Fibroblast of skin of left biceps (primary cell): ENCODE measurements around the gene KIAA1671.

ENCODE experiments used
- DNase-seq, 2 experiments: peaks; one replicate each; pipeline ENCODE4 v3.0.0-alpha.2; 2013; ENCODE audit warnings: low read depth in 2 of 2

Gene KIAA1671

DNA sequence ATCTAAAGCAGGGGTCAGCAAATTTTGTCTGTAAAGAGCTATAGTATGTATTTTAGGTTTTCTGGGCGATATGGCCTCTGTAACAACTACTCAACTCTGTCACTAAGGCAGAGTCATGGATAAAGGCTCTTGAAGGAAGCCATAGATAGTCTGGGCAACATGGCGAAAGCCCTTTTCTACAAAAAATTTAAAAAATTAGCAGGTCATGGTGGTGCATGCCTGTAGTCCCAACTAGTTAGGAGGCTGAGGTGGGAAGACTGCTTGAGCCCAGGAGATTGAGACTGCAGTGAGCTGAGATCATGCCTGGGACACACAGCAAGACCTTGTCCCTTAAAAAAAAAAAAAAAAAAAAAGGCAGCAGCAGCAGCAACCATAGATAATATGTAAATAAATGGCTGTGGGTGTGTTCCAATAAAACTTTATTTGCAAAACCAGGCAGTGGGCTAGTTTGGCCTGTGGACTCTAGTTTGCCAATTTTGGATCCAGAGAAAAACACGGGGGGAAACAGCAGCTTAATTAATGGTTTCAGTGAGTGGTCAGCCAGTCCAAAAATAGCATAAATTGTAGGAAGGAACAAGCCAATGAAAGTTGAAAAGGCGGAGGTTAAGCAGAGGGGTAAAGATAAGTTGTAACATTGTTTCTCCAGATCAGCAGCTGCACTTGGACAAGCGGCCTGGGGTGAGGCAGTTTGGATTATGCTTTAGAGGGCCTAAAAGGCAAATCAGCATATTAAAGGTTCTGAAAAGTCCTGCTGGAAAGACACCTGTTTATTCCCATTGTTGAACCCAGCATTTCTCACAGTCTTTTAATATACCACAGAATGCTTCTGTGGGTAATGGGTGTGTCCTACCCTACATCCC, 62.6 kb downstream of the KIAA1671 start:
- no peak for DNase-seq

DNA sequence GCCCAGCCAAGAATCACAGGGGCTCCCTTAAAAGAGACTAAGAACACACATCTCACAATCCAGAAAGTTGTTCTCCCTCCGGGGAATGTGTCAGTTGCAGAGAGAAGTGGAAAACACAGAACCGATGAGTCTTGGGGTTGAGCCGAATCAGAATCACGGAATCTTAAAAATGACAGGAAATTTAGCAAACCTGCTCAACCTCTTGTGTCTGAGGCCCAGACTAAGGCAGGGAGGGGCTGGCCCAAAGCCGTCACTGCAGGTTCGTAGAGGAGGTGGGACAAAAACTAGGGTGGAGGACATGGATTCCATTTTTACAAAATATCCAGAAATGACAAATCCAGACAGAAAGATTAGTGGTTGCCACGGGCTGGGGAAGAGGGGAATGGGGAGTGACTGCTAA, 63.8 kb downstream of the KIAA1671 start:
- DNase-seq = no peak

DNA sequence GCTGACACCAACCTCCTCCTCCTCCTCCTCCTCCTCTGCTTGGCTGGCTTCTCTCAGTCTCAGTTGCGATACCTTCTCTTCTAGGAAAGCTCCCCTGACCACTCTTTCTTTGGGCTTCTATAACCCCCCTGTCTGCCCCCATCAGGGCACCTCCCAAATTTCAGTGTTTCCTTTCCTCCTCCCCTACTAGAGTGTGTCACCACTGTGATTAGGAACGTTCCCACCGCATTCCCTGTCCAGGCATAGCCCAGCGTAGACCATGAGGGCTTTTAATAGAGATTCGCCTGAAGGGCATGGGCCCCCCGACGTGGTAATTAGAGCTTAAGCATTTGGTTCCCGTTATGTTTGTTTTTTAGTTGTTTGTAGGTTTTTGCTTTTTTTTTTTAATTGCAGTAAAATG, 65.5 kb downstream of the KIAA1671 start:
- no peak for DNase-seq

DNA sequence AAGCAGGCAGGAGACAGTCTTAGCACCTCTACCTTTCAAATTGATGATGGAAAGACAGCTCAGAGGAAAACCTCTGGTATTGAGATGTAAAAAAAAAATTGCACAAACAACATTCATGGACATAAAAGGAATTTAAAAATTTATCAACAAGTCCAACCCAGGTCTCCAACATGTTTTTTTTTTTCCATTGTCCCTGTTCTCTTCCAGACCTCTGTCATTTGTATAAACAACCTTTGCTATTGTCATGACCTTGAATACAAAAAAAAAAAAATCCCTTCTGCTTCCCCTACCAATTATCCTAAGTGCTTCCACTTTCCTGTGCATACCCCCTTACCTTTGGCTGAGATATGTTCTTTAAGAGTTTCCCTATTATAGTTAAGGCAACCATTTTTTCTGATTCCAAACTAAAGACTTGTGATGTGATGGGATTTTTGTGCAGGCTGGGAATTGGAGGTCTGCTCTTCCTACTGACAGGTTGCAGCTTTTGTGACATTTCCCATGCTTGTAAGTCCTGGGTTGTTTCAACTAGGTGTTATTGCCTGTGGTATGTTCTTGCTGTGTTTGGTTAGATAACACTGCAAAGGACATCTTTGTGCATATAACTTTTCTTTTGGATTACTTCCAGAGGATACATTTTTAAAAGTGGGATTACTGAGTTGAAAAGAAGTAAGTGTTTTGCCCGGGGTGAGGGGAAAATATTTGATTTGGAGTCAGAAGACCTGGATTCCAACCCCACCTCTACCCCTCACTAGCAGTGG, 67.1 kb downstream of the KIAA1671 start:
- no peak for DNase-seq

DNA sequence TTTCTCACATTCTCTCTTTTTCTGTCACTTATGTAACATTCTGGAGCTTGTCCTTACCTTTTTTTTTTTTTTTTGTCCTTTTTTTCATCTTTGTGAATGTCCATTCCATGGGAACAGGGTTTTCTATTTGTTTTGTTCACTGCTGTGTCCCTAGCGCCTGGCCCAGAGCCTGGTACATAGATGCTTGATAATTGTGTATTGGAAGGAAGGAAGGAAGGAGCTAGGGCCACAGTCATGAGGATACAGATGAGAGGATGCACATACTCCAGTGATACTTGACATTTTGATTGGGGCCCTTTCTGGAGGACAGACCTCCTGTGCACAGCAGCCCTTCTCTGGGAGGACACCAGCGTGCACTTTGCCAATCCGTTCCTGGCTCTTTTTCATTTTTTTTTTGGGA, 68.9 kb downstream of the KIAA1671 start:
- DNase-seq = no peak

DNA sequence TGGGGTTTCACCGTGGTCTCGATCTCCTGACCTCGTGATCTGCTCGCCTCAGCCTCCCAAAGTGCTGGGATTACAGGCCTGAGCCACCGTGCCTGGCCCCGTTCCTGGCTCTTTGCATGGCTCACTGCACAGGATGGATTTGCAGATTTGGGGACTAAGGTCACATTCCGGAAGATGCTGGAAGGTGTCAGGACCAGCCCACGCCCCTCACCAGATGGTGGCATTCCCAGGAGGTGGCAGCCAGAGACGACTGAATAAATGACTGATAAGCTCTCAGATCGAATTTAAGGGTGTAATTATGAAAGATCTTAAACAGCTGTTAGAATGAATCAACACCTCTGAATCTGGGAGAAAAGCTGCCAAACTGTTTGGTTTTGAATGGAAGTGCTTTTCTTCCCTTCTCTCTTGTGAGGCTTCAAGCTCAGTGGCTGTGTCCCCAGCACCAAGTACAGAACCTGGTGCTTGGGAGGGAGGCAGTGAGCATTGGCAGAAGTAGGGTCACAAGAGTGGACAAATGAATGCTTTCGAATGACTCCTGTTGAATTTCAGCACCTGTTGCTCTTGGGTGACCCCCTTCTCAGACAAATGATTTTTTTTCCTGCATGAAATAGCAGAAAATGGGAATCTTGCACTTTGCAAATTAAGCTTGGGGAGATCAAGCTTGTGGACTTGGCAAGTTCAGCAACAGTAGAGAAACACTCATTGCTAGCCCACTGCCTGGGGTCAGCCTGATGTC, 69.6 kb downstream of the KIAA1671 start:
- no peak for DNase-seq

DNA sequence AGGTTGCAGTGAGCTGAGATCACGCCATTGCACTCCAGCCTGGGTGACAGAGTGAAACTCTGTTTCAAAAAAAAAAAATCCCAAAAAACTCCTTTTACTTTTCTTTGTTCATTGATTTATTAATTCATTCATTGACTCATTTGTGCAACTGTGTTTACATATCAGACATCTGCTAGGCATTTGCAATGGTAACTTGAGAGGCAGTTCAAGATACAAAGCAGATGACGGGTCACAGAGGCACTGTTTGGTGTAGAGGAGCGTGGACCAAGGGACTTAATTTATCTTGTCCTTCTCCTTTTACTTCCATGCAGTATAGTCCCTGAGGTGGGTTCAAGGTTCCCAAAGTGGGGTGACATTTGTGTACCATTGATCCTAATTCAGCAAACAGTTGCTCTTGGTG, 71.4 kb downstream of the KIAA1671 start:
- DNase-seq = no peak

DNA sequence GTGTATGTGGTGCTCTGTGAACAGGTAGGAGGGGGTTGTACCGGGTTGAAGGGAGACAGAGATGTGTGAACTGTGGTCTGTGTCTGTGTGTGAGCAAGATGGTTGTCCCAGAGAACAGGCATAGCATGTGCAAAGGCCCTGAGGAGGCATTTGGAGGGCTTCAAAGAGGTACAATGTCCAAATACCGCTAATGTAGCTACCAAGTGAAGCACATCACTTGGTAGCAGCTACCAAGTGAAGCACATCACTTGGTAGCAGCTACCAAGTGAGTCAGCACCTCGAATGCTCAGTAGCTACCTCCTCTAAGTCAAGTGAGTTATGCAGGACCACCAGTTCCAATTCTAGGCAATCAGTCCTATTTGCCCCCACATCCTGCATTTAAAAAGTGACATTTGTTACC, 72.4 kb downstream of the KIAA1671 start:
- DNase-seq = no peak

DNA sequence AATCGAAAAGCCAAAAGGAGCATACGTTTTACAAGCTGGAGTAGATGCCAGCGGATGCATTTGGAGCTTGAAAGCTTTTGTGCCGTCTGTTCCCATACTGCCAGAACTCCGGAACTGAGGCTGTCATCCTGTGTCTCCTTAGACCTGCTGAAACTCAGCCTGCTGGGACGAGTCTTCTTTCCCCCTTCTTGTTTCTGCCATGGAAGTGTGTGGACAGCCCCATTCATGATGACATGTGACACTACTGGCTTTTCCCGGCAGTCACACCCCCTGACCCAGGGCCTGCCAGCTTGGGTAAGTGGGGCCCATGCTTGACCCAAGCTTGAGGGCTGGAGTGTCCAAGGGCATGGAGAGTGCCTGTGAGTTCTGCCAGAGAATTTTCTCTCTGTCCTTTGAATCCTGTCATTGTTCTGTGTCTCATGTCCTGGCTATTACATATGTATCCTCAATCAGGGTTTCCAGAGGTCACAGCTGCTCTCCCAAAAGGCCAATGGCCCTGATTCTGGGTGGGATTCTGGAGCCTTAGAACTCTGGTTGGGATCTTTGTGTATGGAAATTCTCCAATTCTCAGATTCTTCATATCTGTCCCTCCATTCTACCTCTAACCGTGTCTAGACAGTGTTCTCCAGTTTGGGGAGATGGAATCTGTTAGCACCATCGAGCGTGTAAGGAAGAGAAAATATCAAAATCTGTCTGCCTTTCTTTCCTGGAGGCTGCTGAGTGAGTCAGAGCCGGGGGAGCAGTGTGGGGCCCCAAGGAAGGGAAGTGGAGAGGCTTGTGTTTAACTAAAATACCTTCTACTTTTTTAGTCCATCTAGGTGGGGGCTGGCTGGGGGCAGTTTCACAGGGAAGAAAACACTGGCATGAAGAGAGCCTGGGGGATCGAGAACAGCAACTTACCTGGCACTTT, 73.2 kb downstream of the KIAA1671 start:
- no peak for DNase-seq

DNA sequence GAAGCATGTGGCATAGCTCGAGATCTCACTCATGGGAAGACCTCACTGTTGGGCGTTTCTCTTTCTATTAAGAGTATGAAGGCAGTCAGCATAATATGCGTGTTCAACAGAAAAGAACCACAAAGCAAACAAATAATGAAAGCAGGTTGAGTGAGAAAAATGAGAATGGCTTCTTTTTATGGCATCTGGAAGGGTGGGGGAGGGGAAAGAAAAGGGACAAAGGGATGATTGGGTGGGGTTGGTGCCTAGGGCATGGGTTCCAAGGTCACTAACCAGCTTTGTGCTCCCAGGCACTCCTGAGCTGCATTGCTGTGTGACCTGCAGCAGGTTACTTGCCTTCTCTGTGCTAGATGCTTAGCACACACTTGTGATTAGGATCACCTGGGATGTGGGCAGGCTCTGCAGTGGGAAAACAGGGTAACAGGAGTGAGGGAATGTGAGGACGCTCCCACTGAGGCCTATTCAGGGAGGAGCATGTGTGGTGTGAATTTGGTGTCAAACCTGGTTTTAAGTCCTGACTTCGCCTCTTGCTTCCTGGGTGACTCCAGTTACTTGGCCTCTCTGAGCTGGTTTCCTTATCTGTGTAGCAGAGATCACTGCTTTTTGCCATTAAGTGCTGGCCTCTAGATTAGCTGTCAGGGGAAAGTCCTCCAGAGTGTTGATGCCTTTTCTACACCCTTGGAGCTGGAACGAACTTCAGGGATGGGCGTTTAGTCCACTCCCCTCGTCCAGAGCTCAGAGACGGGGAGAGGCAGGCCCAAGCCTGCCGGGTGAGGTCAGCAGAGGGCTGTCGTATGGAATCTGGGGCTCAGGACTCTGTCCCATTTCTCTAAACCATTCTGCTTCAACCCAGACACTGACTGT, 74.8 kb downstream of the KIAA1671 start:
- DNase-seq = no peak

DNA sequence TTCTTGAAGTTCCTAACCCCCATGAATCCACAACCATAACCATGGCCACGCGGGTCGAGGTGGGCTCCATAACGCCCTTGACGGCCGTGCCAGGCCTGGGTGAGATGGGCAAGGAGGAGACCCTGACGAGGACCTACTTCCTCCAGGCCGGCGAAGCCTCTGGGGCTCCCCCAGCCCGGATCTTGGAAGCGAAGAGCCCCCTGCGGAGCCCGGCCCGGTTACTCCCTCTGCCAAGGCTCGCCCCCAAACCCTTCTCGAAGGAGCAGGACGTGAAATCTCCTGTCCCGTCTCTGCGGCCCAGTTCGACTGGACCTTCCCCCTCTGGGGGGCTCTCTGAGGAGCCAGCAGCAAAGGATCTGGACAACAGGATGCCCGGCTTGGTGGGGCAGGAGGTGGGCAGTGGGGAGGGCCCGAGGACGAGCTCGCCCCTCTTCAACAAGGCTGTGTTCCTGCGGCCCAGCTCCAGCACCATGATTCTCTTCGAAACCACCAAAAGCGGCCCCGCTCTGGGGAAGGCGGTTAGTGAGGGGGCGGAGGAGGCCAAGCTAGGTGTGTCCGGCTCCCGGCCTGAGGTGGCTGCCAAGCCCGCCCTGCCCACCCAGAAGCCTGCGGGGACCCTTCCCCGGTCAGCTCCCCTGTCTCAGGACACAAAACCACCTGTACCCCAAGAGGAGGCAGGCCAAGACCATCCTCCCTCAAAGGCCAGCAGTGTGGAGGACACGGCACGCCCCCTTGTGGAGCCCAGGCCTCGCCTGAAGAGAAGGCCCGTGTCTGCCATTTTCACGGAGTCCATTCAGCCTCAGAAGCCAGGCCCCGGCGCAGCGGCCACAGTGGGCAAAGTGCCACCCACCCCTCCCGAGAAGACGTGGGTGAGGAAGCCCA, 75.7 kb downstream of the KIAA1671 start:
- DNase-seq = no peak

DNA sequence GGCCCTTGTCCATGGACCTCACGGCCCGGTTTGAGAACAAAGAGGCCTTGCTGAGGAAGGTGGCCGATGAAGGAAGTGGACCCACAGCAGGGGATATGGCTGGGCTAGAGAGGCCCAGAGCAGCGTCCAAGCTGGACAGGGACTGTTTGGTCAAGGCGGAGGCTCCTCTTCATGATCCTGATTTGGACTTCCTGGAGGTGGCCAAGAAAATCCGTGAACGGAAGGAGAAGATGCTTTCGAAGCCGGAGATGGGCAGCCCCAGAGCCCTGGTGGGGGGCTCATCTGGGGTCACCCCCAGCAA, 76.3 kb downstream of the KIAA1671 start:
- DNase-seq = no peak

DNA sequence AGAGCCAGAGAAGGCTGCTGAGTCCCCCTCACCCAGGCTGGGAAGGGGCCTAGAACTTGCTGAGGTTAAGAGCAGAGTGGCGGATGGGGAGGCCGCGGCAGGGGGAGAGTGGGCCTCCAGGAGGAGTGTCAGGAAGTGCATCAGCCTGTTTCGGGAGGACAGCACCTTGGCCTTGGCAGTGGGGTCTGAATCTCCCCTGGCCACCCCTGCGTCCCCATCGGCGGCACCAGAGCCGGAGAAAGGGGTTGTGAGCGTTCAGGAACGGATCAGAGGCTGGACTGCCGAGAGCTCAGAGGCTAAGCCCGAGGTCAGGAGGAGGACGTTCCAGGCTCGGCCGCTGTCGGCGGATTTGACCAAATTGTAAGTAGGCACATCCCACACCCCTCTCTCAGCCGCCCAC, 76.7 kb downstream of the KIAA1671 start:
- no peak for DNase-seq

DNA sequence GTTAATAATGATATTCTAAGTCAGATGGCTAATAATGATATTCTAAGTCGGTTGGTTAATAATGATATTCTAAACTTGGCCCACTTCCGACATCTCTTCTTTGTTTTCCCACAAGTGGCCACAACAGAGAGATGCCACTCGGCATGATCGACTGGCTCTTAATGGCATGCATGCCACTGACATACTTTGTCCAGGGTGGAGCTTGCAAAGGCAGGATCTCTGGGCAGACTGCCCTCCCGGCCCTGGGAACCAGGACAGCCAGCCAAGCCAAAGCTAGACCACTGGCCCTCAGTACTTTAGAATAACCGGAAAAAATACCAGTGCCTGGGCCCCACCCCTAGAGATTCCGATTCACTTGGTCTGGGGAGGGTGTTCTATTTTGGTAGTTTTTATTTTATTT, 78.1 kb downstream of the KIAA1671 start:
- no peak for DNase-seq

DNA sequence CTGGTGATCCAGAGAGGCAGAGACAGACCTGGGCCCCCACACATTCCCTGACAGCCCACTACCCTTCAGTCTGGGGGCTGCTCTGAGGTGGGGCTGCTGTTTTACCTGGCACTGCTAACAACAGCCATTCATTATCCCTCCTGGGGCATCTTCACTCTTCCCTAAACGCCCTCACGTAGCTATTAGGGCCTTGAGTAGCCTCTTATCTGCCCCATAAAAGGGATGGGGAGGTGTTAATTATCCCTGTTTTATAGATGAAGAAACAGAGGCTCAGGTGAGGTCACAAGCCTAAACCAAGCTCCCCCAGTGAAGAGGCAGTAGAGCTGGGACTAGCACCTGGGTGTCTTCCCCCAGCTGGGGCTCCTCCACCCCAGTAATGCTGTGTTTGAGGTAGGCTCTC, 79.5 kb downstream of the KIAA1671 start:
- no peak for DNase-seq

DNA sequence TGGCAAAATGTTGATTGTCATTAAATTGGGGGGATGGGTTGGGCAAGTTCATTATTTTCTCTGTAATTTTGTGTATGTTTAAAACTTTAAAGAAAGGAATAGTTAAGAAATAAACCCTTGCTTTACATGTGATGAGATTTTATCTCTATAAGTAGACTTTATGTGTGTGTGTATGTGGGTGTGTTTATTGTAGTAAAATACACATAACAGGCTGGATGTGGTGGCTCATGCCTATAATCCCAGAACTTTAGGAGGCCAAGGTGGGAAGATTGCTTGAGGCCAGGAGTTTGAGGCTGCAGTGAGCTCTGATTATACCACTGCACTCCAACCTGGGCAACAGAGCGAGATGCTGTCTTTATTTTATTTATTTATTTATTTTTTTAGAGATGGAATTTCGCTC, 83.2 kb downstream of the KIAA1671 start:
- DNase-seq = no peak

DNA sequence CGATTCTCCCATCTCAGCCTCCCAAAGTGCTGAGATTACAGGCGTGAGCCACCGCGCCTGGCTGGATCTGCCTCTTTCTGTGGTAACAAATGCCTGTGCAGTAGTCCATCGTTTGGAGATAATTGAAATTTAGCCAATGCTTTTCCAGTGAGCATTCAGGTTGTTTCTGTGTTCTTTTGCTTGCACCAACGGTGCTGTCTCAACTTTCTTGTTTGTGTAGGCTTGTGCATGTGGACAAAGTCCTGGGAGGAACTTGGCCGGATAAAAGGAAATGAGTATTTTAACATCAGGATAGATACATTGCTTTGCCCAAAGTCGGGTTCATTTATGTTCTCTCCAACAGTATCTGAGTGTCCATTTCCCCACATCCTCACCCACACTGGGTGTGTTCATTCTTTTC, 85.7 kb downstream of the KIAA1671 start:
- no peak for DNase-seq

DNA sequence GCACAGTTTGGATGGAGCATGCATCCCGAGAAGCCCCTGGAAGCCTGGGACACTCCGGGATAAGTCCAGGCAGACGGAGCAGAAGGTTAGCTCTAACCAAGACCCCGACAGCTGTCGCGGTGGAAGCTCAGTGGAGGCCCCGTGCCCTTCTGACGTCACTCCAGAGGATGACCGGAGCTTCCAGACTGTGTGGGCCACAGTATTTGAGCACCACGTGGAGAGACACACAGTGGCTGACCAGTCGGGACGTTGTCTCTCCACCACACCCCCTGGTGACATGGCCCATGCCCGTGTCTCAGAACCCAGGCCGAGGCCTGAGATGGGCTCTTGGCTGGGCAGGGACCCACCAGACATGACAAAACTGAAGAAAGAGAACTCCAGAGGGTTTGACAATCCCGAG, 86.3 kb downstream of the KIAA1671 start:
- no peak for DNase-seq

DNA sequence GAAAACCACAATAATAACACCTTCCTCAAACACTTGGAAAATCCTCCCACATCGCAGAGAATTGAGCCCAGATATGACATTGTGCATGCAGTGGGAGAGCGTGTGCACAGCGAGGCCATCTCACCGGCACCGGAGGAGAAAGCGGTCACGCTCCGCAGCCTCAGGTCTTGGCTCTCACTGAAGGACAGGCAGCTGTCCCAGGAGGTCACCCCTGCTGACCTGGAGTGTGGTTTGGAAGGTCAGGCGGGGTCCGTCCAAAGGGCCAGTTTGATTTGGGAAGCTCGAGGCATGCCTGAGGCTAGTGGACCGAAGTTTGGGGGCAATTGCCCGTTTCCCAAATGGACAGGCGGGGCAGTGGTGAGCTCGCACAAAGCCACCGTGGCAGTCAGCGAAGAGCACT, 86.7 kb downstream of the KIAA1671 start:
- no peak for DNase-seq

DNA sequence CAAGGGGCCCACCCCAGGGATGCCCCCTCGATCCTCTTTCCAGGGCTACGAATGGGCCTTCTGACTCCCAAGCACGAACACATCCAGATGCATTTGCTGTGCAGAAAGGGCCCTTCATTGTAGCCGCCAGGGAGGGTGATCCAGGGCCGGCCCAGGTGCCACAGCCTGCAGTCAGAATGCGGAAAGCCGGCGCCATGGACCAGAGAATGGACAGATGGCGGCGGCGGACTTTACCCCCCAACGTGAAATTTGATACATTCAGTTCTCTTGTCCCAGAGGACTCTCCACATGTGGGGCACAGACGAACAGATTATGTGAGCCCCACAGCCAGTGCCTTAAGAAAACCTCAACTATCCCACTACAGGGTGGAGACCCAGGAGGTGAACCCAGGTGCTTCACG, 87.2 kb downstream of the KIAA1671 start:
- DNase-seq = no peak
